ENCODE data around the gene TMEM52. TPM values are rescaled to one million over a fixed set of nuclear protein-coding genes. Genes with fewer than 3 reads are reported as not detected.

TMEM52 gene
- total RNA-seq, 1 experiment from 2014 or later = 6.4 TPM

DNA sequence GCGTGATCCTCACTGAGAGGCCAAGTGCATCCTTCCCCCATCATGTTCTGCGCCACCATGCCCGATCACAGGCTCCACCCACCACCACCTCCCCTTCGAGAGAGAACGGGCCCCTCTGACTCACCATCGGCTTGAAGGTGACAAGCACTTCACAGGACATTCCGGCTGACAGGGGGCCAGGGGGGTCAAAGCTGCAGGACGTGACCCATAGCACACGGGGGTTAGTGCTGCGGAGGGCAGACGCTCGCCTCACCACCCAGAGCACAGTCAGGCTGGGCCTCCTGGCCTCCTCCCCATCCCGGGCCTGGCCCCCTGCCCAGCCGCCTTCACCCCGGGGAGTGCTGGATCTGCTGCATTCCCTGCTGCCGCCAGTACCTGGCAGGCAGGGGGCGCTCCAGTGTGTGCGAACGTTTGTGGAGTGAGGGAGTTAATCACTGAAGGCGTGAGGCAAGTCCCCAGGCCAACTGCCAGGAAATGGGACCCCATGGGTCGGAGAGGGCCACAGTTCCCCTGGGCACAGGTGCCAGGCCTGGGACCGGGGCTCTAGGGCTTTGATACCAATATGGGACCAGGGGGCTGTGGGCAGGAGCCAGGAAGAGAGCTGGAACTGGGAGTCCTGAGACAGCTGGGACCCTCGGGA is 40.9 kb upstream of the TMEM52 start:
- CTCF ChIA-PET = interaction anchor here (0.7 to 3.2 kb wide), 4 partner anchors 15 to 87 kb away, joined by 3 to 30 read pairs (median 6); no protein-coding TSS in a partner anchor
- Histone ChIP-seq H3K4me1 (0 out of 2 replicates have a peak, but pooled peaks cover 6% of the 10 kb centered on the region), H3K9me3 (no peaks in the 10 kb centered on the region), H3K4me3 (ENCODE audit: low read depth, low read length) (no peak overlapping the region), H3K36me3 (ENCODE audit: control insufficient read depth, insufficient read depth, low read length) (no peaks in the 10 kb centered on the region), H3K27me3 (replicated peaks; ENCODE audit: control insufficient read depth, insufficient read depth, low read length) (no peaks in the 10 kb centered on the region)
- POLR2A ChIA-PET = no interaction called here
- TF ChIP-seq, protein P1, sequence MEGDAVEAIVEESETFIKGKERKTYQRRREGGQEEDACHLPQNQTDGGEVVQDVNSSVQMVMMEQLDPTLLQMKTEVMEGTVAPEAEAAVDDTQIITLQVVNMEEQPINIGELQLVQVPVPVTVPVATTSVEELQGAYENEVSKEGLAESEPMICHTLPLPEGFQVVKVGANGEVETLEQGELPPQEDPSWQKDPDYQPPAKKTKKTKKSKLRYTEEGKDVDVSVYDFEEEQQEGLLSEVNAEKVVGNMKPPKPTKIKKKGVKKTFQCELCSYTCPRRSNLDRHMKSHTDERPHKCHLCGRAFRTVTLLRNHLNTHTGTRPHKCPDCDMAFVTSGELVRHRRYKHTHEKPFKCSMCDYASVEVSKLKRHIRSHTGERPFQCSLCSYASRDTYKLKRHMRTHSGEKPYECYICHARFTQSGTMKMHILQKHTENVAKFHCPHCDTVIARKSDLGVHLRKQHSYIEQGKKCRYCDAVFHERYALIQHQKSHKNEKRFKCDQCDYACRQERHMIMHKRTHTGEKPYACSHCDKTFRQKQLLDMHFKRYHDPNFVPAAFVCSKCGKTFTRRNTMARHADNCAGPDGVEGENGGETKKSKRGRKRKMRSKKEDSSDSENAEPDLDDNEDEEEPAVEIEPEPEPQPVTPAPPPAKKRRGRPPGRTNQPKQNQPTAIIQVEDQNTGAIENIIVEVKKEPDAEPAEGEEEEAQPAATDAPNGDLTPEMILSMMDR (IDR thresholded peaks at IDR 0.05; ENCODE audit: insufficient read depth in 1 of 2, low read depth in 1 of 2, low read length in 1 of 2, severe bottlenecking in 1 of 2, unreplicated experiment in 1 of 2) = peak; percentile 65 to 89
- Mint-ChIP-seq H3K4me3 (ENCODE audit: unreplicated experiment) (peak overlapping the region; percentile 16), H3K36me3 (ENCODE audit: insufficient read depth, unreplicated experiment) (no peaks in the 10 kb centered on the region), H3K9me3 (ENCODE audit: unreplicated experiment) (no peaks in the 10 kb centered on the region), H3K27ac (ENCODE audit: unreplicated experiment) (no peak overlapping the region), H3K27me3 (ENCODE audit: insufficient read depth, unreplicated experiment) (no peaks in the 10 kb centered on the region), H3K4me1 (ENCODE audit: low read depth, unreplicated experiment) (no peaks in the 10 kb centered on the region)
- peak; percentile 82 to 87 for DNase-seq
- intact Hi-C loops (cut with micrococcal nuclease; ENCODE audit: unreplicated experiment) = loop anchor here (1.0 kb wide), 1 partner anchor 86 kb away; no protein-coding TSS in a partner anchor
- BruUV-seq (replicated peaks) = no TSS peak

DNA sequence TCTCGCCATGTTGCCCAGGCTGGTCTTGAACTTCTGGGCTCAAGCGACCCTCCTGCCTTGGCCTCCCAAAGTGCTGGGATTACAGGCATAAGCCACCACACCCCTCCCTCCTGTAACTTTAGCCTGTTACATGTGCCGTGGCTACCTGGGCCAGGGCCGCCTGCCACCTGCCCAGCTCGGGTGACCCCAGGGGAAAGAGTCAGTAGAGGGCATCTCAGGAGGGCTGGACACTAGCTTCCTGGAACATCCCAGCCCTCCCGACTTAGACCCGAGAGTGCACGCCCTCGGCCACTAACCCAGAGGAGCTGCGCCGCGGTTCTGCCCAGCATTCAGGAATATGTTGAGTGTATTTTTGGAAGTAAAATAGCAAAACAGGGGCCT is 40.4 kb upstream of the TMEM52 start:
- TF ChIP-seq, protein P1 (IDR thresholded peaks at IDR 0.05; ENCODE audit: insufficient read depth in 1 of 2, low read depth in 1 of 2, low read length in 1 of 2, severe bottlenecking in 1 of 2, unreplicated experiment in 1 of 2) = no peak
- H3K4me3 ChIP-seq (ENCODE audit: low read depth, low read length) = no peak overlapping the region
- no peaks in the 10 kb centered on the region for H3K36me3 ChIP-seq (ENCODE audit: control insufficient read depth, insufficient read depth, low read length)
- intact Hi-C loops (cut with micrococcal nuclease; ENCODE audit: unreplicated experiment) = no loop called here
- H3K4me1 ChIP-seq = 0 out of 2 replicates have a peak, but pooled peaks cover 6% of the 10 kb centered on the region
- Mint-ChIP-seq H3K9me3 (ENCODE audit: unreplicated experiment) (no peaks in the 10 kb centered on the region), H3K27me3 (ENCODE audit: insufficient read depth, unreplicated experiment) (no peaks in the 10 kb centered on the region), H3K4me1 (ENCODE audit: low read depth, unreplicated experiment) (no peaks in the 10 kb centered on the region), H3K27ac (ENCODE audit: unreplicated experiment) (no peak overlapping the region), H3K4me3 (ENCODE audit: unreplicated experiment) (peak overlapping the region; percentile 16), H3K36me3 (ENCODE audit: insufficient read depth, unreplicated experiment) (no peaks in the 10 kb centered on the region)
- ChIA-PET POLR2A (no interaction called here), CTCF (interaction anchor here (1.8 to 3.2 kb wide), 2 partner anchors 85 to 87 kb away, joined by 8 to 30 read pairs; no protein-coding TSS in a partner anchor)
- H3K9me3 ChIP-seq = no peaks in the 10 kb centered on the region
- H3K27me3 ChIP-seq (replicated peaks; ENCODE audit: control insufficient read depth, insufficient read depth, low read length) = no peaks in the 10 kb centered on the region
- no peak for DNase-seq
- BruUV-seq (replicated peaks) = no TSS peak

DNA sequence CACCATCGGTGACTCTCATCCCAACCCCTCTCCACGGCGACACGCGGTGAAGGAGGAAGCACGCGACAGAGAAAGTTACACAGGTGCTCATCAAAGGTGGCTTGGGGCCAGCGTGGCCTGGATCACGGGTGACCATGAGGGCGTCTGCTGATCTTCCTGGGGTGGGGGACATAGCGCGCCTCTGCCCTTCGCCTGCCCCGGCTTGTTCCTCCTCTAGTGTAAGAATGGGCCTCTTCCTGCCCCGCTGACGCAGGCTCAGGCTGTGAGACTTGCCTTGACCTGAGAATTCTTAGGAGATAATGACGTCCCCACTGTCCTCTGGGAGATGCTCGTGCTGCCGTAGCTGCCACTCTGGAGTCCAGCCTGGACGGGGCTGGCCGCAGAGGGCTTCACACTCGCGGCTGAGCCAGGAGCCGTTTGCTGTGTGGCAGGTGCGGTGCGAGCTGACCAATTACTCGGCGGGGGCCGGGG is 39.0 kb upstream of the TMEM52 start:
- DNase-seq = no peak
- TF ChIP-seq, protein P1 (IDR thresholded peaks at IDR 0.05; ENCODE audit: insufficient read depth in 1 of 2, low read depth in 1 of 2, low read length in 1 of 2, severe bottlenecking in 1 of 2, unreplicated experiment in 1 of 2) = no peak
- Mint-ChIP-seq H3K27ac (ENCODE audit: unreplicated experiment) (no peak overlapping the region), H3K9me3 (ENCODE audit: unreplicated experiment) (no peaks in the 10 kb centered on the region), H3K27me3 (ENCODE audit: insufficient read depth, unreplicated experiment) (no peaks in the 10 kb centered on the region), H3K4me3 (ENCODE audit: unreplicated experiment) (no peak overlapping the region), H3K4me1 (ENCODE audit: low read depth, unreplicated experiment) (no peaks in the 10 kb centered on the region), H3K36me3 (ENCODE audit: insufficient read depth, unreplicated experiment) (no peaks in the 10 kb centered on the region)
- H3K27me3 ChIP-seq (replicated peaks; ENCODE audit: control insufficient read depth, insufficient read depth, low read length) = no peaks in the 10 kb centered on the region
- no TSS peak for BruUV-seq (replicated peaks)
- intact Hi-C loops (cut with micrococcal nuclease; ENCODE audit: unreplicated experiment) = no loop called here
- ChIA-PET CTCF (no interaction called here), POLR2A (no interaction called here)
- H3K9me3 ChIP-seq = no peaks in the 10 kb centered on the region
- no peak overlapping the region for H3K4me3 ChIP-seq (ENCODE audit: low read depth, low read length)
- H3K36me3 ChIP-seq (ENCODE audit: control insufficient read depth, insufficient read depth, low read length) = no peaks in the 10 kb centered on the region
- 0 out of 2 replicates have a peak, but pooled peaks cover 6% of the 10 kb centered on the region for H3K4me1 ChIP-seq

All from Caco-2 (cell line).